ENCODE results near the gene ATG101. TPM values are rescaled to one million over a fixed set of nuclear protein-coding genes. Genes with fewer than 3 reads are reported as not detected.

Gene ATG101
- total and polyA plus RNA-seq, 2 of the 8 experiments (the other 6 are each of a cell fraction or from before 2014, with no cell fraction given), result 49.8 to 55.9 TPM

DNA sequence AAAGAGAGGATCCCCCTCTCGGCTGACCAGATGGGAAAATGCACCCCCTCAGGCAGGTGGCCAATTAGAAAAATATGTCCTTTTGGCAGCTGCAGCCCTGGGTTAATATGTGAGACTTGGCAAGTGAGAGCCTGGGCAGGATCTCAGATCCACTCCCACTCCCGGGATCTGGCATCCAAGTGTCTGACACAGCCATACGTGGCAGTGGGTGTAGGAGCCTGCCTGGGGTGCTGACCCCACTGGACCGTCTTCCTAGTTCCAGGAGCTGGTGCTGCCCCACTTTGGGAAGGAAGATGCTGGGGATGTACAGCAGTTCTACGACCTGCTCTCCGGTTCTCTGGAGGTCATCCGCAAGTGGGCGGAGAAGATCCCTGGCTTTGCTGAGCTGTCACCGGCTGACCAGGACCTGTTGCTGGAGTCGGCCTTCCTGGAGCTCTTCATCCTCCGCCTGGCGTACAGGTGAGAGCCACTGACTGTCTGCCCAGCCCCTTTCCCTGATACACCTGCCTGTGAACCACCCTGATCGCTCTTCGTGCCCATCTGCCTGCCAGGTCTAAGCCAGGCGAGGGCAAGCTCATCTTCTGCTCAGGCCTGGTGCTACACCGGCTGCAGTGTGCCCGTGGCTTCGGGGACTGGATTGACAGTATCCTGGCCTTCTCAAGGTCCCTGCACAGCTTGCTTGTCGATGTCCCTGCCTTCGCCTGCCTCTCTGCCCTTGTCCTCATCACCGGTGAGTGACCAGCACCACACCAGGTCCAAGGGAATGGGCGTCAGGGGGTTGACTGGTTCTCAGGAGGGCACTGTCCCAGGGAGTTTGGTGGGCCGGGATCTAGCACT is 12.8 kb upstream of the ATG101 start (continued):
- TF ChIP-seq, protein P1, sequence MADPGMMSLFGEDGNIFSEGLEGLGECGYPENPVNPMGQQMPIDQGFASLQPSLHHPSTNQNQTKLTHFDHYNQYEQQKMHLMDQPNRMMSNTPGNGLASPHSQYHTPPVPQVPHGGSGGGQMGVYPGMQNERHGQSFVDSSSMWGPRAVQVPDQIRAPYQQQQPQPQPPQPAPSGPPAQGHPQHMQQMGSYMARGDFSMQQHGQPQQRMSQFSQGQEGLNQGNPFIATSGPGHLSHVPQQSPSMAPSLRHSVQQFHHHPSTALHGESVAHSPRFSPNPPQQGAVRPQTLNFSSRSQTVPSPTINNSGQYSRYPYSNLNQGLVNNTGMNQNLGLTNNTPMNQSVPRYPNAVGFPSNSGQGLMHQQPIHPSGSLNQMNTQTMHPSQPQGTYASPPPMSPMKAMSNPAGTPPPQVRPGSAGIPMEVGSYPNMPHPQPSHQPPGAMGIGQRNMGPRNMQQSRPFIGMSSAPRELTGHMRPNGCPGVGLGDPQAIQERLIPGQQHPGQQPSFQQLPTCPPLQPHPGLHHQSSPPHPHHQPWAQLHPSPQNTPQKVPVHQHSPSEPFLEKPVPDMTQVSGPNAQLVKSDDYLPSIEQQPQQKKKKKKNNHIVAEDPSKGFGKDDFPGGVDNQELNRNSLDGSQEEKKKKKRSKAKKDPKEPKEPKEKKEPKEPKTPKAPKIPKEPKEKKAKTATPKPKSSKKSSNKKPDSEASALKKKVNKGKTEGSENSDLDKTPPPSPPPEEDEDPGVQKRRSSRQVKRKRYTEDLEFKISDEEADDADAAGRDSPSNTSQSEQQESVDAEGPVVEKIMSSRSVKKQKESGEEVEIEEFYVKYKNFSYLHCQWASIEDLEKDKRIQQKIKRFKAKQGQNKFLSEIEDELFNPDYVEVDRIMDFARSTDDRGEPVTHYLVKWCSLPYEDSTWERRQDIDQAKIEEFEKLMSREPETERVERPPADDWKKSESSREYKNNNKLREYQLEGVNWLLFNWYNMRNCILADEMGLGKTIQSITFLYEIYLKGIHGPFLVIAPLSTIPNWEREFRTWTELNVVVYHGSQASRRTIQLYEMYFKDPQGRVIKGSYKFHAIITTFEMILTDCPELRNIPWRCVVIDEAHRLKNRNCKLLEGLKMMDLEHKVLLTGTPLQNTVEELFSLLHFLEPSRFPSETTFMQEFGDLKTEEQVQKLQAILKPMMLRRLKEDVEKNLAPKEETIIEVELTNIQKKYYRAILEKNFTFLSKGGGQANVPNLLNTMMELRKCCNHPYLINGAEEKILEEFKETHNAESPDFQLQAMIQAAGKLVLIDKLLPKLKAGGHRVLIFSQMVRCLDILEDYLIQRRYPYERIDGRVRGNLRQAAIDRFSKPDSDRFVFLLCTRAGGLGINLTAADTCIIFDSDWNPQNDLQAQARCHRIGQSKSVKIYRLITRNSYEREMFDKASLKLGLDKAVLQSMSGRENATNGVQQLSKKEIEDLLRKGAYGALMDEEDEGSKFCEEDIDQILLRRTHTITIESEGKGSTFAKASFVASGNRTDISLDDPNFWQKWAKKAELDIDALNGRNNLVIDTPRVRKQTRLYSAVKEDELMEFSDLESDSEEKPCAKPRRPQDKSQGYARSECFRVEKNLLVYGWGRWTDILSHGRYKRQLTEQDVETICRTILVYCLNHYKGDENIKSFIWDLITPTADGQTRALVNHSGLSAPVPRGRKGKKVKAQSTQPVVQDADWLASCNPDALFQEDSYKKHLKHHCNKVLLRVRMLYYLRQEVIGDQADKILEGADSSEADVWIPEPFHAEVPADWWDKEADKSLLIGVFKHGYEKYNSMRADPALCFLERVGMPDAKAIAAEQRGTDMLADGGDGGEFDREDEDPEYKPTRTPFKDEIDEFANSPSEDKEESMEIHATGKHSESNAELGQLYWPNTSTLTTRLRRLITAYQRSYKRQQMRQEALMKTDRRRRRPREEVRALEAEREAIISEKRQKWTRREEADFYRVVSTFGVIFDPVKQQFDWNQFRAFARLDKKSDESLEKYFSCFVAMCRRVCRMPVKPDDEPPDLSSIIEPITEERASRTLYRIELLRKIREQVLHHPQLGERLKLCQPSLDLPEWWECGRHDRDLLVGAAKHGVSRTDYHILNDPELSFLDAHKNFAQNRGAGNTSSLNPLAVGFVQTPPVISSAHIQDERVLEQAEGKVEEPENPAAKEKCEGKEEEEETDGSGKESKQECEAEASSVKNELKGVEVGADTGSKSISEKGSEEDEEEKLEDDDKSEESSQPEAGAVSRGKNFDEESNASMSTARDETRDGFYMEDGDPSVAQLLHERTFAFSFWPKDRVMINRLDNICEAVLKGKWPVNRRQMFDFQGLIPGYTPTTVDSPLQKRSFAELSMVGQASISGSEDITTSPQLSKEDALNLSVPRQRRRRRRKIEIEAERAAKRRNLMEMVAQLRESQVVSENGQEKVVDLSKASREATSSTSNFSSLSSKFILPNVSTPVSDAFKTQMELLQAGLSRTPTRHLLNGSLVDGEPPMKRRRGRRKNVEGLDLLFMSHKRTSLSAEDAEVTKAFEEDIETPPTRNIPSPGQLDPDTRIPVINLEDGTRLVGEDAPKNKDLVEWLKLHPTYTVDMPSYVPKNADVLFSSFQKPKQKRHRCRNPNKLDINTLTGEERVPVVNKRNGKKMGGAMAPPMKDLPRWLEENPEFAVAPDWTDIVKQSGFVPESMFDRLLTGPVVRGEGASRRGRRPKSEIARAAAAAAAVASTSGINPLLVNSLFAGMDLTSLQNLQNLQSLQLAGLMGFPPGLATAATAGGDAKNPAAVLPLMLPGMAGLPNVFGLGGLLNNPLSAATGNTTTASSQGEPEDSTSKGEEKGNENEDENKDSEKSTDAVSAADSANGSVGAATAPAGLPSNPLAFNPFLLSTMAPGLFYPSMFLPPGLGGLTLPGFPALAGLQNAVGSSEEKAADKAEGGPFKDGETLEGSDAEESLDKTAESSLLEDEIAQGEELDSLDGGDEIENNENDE (IDR thresholded peaks at IDR 0.05; ENCODE audit: insufficient replicate concordance, low read length), result no peak
- TF ChIP-seq BRCA1 (IDR thresholded peaks at IDR 0.05; ENCODE audit: low read depth, low read length), result no peak
- TF ChIP-seq EGR1 (IDR thresholded peaks at IDR 0.05; ENCODE audit: borderline replicate concordance, low read depth, low read length), result no peak
- TF ChIP-seq SIX5 (IDR thresholded peaks at IDR 0.05; ENCODE audit: low read depth, low read length), result no peak
- TF ChIP-seq YY1 (IDR thresholded peaks at IDR 0.05; ENCODE audit: low read depth, low read length), result no peak
- no peak for TF ChIP-seq RAD21 (IDR thresholded peaks at IDR 0.05 in 1 of 2, conservative IDR thresholded peaks at IDR 0.05 in 1 of 2; ENCODE audit: low read depth in 2 of 2, low read length in 2 of 2)
- TF ChIP-seq SP2 (IDR thresholded peaks at IDR 0.05; ENCODE audit: low read length), result no peak

All from H1 (cell line).